HepG2 (cell line): ENCODE results near the gene HHLA2.

ENCODE experiments used
- DNMT3B ChIP-seq: conservative IDR thresholded peaks from 2 replicates; pipeline ENCODE4 v1.6.1; 2016; ENCODE audit warnings: missing biosample characterization, control low read depth
- EZH2 ChIP-seq: conservative IDR thresholded peaks from 2 replicates; pipeline ENCODE4 v1.6.1; 2012; ENCODE audit warnings: mild to moderate bottlenecking, low read depth, low read length, moderate library complexity
- HNRNPK ChIP-seq: fragments of 200-400 bp; formaldehyde crosslinking; IDR thresholded peaks from 2 replicates; pipeline ENCODE4 v1.6.1; 2018; ENCODE audit warnings: low read length, low read depth, moderate library complexity, mild to moderate bottlenecking; ENCODE audit not compliant: poor library complexity, severe bottlenecking
- KAT8 ChIP-seq: IDR thresholded peaks from 2 replicates; pipeline ENCODE4 v1.6.1; 2016; ENCODE audit warnings: missing genetic modification reagents, missing compliant biosample characterization
- MAFG ChIP-seq: sonication (generic); formaldehyde crosslinking; IDR thresholded peaks from 2 replicates; pipeline ENCODE4 v1.5.1; 2020; ENCODE audit warnings: mild to moderate bottlenecking, missing genetic modification reagents
- POLR2A ChIP-seq, 2 experiments: IDR thresholded peaks; 2 replicates each; pipeline ENCODE4 v1.6.1; 2011; ENCODE audit warnings: low read depth in 2 of 2, low read length in 2 of 2, mild to moderate bottlenecking in 1 of 2, moderate library complexity in 1 of 2; ENCODE audit not compliant: insufficient read depth in 1 of 2
- SMARCC2 ChIP-seq: fragments of 450-650 bp; IDR thresholded peaks from 2 replicates; pipeline ENCODE4 v1.6.1; 2017; ENCODE audit warnings: antibody characterized with exemption, mild to moderate bottlenecking
- ZFP36 ChIP-seq: fragments of 150-350 bp; IDR thresholded peaks from 2 replicates; pipeline ENCODE4 v1.6.1; 2018; ENCODE audit warnings: borderline replicate concordance, low read length, low read depth; ENCODE audit not compliant: partially characterized antibody
- ZNF317 ChIP-seq: sonication (generic); formaldehyde crosslinking; IDR thresholded peaks from 2 replicates; pipeline ENCODE4 v1.5.0; 2020; ENCODE audit warnings: mild to moderate bottlenecking, missing genetic modification reagents
- TF ChIP-seq, protein P1 (sequence below): sonication (generic); formaldehyde crosslinking; IDR thresholded peaks from 2 replicates; pipeline ENCODE4 v1.4.0; 2020; ENCODE audit warnings: missing genetic modification reagents
- TF ChIP-seq, protein P2 (sequence below): sonication (generic); formaldehyde crosslinking; IDR thresholded peaks from 2 replicates; pipeline ENCODE4 v1.5.0; 2020; ENCODE audit warnings: mild to moderate bottlenecking, missing genetic modification reagents, moderate library complexity

DNA sequence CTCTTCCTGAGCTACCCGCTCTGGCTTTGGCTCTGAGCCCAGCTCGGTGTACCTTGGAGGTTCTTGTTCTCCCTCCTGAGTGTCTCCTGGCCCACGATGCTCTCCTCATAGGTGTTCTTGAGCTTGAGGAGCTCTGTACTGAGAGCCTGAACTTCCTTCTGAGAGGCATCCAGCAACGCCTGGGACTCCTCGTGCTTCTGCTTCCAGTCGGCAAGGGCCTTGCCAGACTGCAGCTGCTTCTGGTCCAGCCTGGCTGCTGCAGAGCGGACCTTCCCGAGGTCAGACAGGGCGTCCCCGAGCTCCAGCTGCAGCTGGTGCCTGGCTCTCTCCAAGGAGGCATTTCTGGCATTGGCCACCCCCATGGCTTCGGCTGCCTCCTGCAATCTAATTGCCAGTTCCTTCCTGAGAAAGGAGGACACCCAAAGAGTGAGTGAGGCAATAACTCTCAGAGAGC, 114.2 kb downstream of the HHLA2 start:
- TF ChIP-seq DNMT3B (CRISPR knock-in tag) (no peak), ZFP36 (no peak), EZH2 (no peak), POLR2A (IDR thresholded peaks at IDR 0.05; ENCODE audit: insufficient read depth in 1 of 2, low read depth in 2 of 2, low read length in 2 of 2) (no peak), KAT8 (CRISPR knock-in tag) (no peak), MAFG (CRISPR knock-in tag) (no peak), SMARCC2 (no peak), ZNF317 (CRISPR knock-in tag) (no peak), HNRNPK (no peak)
- TF ChIP-seq, protein P1, sequence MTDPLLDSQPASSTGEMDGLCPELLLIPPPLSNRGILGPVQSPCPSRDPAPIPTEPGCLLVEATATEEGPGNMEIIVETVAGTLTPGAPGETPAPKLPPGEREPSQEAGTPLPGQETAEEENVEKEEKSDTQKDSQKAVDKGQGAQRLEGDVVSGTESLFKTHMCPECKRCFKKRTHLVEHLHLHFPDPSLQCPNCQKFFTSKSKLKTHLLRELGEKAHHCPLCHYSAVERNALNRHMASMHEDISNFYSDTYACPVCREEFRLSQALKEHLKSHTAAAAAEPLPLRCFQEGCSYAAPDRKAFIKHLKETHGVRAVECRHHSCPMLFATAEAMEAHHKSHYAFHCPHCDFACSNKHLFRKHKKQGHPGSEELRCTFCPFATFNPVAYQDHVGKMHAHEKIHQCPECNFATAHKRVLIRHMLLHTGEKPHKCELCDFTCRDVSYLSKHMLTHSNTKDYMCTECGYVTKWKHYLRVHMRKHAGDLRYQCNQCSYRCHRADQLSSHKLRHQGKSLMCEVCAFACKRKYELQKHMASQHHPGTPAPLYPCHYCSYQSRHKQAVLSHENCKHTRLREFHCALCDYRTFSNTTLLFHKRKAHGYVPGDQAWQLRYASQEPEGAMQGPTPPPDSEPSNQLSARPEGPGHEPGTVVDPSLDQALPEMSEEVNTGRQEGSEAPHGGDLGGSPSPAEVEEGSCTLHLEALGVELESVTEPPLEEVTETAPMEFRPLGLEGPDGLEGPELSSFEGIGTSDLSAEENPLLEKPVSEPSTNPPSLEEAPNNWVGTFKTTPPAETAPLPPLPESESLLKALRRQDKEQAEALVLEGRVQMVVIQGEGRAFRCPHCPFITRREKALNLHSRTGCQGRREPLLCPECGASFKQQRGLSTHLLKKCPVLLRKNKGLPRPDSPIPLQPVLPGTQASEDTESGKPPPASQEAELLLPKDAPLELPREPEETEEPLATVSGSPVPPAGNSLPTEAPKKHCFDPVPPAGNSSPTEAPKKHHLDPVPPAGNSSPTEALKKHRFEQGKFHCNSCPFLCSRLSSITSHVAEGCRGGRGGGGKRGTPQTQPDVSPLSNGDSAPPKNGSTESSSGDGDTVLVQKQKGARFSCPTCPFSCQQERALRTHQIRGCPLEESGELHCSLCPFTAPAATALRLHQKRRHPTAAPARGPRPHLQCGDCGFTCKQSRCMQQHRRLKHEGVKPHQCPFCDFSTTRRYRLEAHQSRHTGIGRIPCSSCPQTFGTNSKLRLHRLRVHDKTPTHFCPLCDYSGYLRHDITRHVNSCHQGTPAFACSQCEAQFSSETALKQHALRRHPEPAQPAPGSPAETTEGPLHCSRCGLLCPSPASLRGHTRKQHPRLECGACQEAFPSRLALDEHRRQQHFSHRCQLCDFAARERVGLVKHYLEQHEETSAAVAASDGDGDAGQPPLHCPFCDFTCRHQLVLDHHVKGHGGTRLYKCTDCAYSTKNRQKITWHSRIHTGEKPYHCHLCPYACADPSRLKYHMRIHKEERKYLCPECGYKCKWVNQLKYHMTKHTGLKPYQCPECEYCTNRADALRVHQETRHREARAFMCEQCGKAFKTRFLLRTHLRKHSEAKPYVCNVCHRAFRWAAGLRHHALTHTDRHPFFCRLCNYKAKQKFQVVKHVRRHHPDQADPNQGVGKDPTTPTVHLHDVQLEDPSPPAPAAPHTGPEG (CRISPR knock-in tag), result no peak
- TF ChIP-seq, protein P2, sequence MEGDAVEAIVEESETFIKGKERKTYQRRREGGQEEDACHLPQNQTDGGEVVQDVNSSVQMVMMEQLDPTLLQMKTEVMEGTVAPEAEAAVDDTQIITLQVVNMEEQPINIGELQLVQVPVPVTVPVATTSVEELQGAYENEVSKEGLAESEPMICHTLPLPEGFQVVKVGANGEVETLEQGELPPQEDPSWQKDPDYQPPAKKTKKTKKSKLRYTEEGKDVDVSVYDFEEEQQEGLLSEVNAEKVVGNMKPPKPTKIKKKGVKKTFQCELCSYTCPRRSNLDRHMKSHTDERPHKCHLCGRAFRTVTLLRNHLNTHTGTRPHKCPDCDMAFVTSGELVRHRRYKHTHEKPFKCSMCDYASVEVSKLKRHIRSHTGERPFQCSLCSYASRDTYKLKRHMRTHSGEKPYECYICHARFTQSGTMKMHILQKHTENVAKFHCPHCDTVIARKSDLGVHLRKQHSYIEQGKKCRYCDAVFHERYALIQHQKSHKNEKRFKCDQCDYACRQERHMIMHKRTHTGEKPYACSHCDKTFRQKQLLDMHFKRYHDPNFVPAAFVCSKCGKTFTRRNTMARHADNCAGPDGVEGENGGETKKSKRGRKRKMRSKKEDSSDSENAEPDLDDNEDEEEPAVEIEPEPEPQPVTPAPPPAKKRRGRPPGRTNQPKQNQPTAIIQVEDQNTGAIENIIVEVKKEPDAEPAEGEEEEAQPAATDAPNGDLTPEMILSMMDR (CRISPR knock-in tag), result no peak
